ENCODE results near the gene CDH13. TPM values are rescaled to one million over a fixed set of nuclear protein-coding genes. Genes with fewer than 3 reads are reported as not detected.

Gene CDH13
- total and polyA plus RNA-seq, 7 donors: 6.1 to 30.7 (median 22.8) TPM

- Histone ChIP-seq H3K4me3 (no peak overlapping the region), H3K4me1 (peaks cover 53% of the 10 kb centered on the region), H3K36me3 (ENCODE audit: insufficient read depth in 1 of 2, low read depth in 1 of 2) (no peaks in the 10 kb centered on the region), H3K27ac (peak overlapping the region; percentile 60), H3K9me3 (no peaks in the 10 kb centered on the region), H3K27me3 (ENCODE audit: insufficient read depth in 3 of 3, low read length in 2 of 3) (no peaks in the 10 kb centered on the region)
- TF ChIP-seq, protein P1, sequence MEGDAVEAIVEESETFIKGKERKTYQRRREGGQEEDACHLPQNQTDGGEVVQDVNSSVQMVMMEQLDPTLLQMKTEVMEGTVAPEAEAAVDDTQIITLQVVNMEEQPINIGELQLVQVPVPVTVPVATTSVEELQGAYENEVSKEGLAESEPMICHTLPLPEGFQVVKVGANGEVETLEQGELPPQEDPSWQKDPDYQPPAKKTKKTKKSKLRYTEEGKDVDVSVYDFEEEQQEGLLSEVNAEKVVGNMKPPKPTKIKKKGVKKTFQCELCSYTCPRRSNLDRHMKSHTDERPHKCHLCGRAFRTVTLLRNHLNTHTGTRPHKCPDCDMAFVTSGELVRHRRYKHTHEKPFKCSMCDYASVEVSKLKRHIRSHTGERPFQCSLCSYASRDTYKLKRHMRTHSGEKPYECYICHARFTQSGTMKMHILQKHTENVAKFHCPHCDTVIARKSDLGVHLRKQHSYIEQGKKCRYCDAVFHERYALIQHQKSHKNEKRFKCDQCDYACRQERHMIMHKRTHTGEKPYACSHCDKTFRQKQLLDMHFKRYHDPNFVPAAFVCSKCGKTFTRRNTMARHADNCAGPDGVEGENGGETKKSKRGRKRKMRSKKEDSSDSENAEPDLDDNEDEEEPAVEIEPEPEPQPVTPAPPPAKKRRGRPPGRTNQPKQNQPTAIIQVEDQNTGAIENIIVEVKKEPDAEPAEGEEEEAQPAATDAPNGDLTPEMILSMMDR (IDR thresholded peaks at IDR 0.05): no peak
- intact Hi-C loops (cut with DNase I): loop anchor here in 1 of 2 donors (1.0 kb wide), 1 partner anchor 14 kb away; no protein-coding TSS in a partner anchor
- no peak for DNase-seq
- ATAC-seq: peak in 2 of 4 donors; percentile 18 to 26
- 91 to 100% (median 92%) methylated on average over 4 of the region's 4 CpGs for WGBS, 3 donors
Observed at GRCh38 chr16:82767808-82768207, 141.0 kb downstream of the CDH13 start.

GRCh38 chr16:82769845-82770244 lies 143.1 kb downstream of the CDH13 start:
- peak; percentile 22 to 63 for DNase-seq
- Histone ChIP-seq H3K27me3 (ENCODE audit: insufficient read depth in 3 of 3, low read length in 2 of 3) (no peaks in the 10 kb centered on the region), H3K36me3 (ENCODE audit: insufficient read depth in 1 of 2, low read depth in 1 of 2) (no peaks in the 10 kb centered on the region), H3K9me3 (no peaks in the 10 kb centered on the region), H3K27ac (no peak overlapping the region), H3K4me1 (peaks cover 56% of the 10 kb centered on the region), H3K4me3 (no peak overlapping the region)
- intact Hi-C loops (cut with DNase I): no loop called here
- ATAC-seq: peak in 3 of 4 donors; percentile 50 to 77 (median 76)
- TF ChIP-seq, protein P1 (IDR thresholded peaks at IDR 0.05): no peak
- 27 to 46% (median 36%) methylated on average over 5 of the region's 5 CpGs for WGBS, 3 donors

GRCh38 chr16:82772215-82772614 lies 145.4 kb downstream of the CDH13 start:
- TF ChIP-seq, protein P1 (IDR thresholded peaks at IDR 0.05): no peak
- intact Hi-C loops (cut with DNase I): no loop called here
- H3K36me3 ChIP-seq (ENCODE audit: insufficient read depth in 1 of 2, low read depth in 1 of 2): no peaks in the 10 kb centered on the region
- H3K27me3 ChIP-seq (ENCODE audit: insufficient read depth in 3 of 3, low read length in 2 of 3): no peaks in the 10 kb centered on the region
- no peak overlapping the region for H3K27ac ChIP-seq
- H3K4me1 ChIP-seq: peaks cover 52% of the 10 kb centered on the region
- no peak for DNase-seq
- no peak overlapping the region for H3K4me3 ChIP-seq
- ATAC-seq: peak in 1 of 4 donors; percentile 7
- 62 to 70% (median 62%) methylated on average over 3 of the region's 3 CpGs for WGBS, 3 donors
- H3K9me3 ChIP-seq: no peaks in the 10 kb centered on the region

- TF ChIP-seq, protein P1 (IDR thresholded peaks at IDR 0.05): no peak
- ATAC-seq (no peak), DNase-seq (no peak)
- no peak overlapping the region for H3K27ac ChIP-seq
- no peaks in the 10 kb centered on the region for H3K9me3 ChIP-seq
- peaks cover 44% of the 10 kb centered on the region for H3K4me1 ChIP-seq
- no peak overlapping the region for H3K4me3 ChIP-seq
- no peaks in the 10 kb centered on the region for H3K36me3 ChIP-seq (ENCODE audit: insufficient read depth in 1 of 2, low read depth in 1 of 2)
- H3K27me3 ChIP-seq (ENCODE audit: insufficient read depth in 3 of 3, low read length in 2 of 3): no peaks in the 10 kb centered on the region
- 75 to 89% (median 83%) methylated on average over 1 of the region's 1 CpG for WGBS, 3 donors
- intact Hi-C loops (cut with DNase I): no loop called here
Observed at GRCh38 chr16:82773018-82773417, 146.2 kb downstream of the CDH13 start.

Measured in psoas muscle (tissue), 8 donors.